Putamen (tissue), 1 donor: ENCODE data around the gene CYP27A1.

Experiments used
- DNase-seq: peaks from one replicate; pipeline ENCODE4 v3.0.0-alpha.2; 2016; ENCODE audit warnings: low spot score

Gene CYP27A1

GRCh38 chr2:218858671-218859555 lies 77.0 kb downstream of the CYP27A1 start:
- no peak for DNase-seq

- DNase-seq, result no peak
These were observed 77.6 kb downstream of the CYP27A1 start, which contains the start of gene WNT6 for GRCh38 chr2:218859556-218859987. Gene WNT6 (plus strand): TSS chr2:218859805. CDS start chr2:218860038, 233 bp downstream.

- no peak for DNase-seq
These were observed 78.3 kb downstream of the CYP27A1 start for GRCh38 chr2:218859988-218860831.

- peak; percentile 84 for DNase-seq
These were observed 79.0 kb downstream of the CYP27A1 start for GRCh38 chr2:218860950-218861381.

GRCh38 chr2:218861645-218862318 lies 79.8 kb downstream of the CYP27A1 start:
- DNase-seq, result no peak

- DNase-seq, result no peak
These were observed 81.1 kb downstream of the CYP27A1 start for GRCh38 chr2:218863021-218863520.
